ENCODE data around the gene TNNT3.

The TNNT3 gene

DNA sequence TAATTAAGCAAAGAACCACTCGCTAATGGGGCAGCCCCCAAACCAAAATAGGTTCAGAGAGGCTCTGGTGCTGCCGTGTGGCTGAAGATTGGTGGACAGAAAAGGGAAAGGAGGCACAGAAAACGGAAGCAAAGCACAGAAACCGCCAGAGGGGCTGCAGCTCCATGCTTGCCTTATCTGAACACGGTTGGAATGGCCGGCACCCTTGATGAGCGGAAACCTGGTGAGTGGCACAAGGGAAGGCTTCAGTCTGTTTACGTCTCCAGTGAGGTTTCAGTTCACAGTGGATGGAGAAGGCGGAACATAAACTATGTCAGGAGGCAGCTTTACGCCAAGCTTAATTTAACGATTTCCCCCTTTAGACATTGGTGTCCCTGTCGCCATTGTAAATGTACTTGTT is 22.6 kb upstream of the TNNT3 start:
- no peak for DNase-seq (ENCODE audit: low read depth)

DNA sequence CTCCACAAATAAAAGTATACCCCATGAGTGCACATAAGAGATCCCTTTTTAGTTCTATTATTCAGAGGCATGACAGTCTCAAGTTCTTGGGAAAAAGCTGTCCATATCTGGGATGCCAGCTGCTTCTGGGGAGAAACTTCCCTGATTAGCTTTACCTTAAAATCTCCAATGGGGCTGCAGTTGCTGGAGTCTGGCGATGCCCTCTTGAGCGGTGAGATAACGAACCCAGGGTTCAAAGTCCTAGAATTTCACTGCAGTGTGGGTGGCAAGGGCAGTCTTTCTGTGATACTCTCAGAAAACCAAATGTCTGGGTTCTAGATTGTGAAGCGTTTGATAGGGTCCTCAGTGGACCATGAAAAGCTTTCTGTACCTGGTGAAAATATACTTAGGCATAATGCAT is 20.4 kb upstream of the TNNT3 start:
- DNase-seq (ENCODE audit: low read depth): no peak

DNA sequence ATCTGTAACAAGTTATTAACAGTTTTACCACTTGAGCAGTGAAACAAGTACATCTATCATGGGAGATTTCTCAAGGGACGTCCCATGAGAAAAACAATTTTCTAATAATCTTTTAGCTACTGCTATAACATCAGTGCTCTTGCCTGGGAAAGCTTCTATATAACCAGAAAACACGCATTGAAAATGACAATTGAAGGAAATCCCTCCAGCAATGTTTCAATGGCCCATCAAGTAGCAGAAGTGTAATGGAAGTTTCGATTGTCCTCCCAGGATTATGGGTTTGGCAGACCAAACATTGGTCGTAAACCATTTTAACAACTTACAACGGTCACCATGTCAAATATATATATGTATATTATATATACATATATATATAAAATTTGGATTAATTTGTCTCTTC is 19.8 kb upstream of the TNNT3 start:
- no peak for DNase-seq (ENCODE audit: low read depth)

DNA sequence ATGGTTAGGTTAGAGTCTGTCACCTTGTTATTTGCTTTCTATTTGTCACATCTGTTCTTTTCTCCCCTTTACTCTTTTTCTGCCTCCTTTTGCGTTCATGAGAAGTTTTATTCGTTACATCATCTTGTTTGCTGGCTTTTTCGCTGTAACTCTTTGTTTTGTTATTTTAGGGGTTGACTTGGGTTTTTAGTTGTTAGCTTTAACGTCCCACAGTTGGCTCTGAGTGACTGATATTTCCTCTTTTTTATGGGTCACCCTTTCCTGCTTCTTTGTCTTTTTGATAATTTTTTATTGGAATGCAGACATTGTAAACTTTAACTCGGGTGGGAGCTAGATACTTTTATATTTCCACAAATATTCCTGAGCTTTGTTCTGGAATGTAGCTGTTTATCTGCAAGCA is 13.3 kb upstream of the TNNT3 start:
- DNase-seq (ENCODE audit: low read depth): no peak

DNA sequence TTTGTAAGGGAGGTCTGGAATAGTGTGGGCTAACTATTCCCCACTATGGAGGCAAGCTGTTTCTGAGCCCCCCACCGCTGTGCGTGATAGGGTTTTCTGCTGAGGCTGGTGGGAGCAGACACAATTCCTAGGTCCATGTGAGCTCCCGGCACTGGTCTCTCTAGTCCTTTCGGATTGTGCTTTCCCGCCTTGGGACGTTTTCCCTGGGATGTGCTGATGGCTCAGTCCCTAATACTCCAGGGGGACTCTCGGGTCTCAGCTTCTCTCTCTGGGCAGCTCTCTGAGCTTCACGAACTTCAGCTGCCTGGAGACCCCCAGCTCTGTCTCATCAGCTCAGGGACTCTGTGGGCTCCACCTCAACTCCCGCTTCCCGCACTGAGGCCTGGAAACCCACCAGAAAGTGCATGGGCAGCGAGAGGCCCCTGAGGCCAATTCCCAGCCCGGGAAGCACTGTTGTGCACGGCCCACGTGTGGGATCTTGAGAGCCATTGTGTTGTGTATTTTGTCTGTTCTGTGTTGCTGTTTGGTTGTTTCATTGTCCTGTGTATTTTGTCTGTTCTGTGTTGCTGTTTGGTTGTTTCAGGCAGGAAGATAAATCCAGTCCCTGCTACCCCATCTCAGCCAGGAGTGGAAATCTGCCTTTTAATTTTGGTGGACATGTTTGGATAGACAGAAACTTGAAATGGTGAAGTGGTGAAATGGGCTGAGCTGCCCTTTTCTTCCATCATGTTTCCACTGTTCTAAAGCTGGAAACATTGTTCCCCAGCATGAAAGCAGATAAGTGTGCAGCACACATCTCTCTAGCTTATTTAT is 12.7 kb upstream of the TNNT3 start:
- DNase-seq (ENCODE audit: low read depth): no peak

DNA sequence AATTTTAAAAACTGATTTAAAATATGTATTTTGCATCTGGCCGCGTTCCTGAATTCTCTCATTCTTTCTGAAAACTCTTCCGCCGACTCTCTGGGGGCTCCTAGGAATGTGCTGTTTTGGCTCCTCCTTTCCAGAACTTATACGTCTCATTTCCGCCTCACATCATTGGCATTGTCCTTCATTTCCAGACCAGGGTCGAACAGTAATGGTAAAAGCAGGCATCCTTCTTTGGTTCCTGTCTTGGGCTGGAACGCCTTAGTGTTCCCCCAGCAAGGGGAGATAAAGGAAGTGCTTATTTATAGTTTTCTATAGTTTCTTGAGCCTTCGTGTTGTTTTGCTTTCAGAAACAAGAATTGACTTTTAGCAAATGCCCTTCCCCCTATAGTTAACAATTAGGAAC is 10.9 kb upstream of the TNNT3 start:
- no peak for DNase-seq (ENCODE audit: low read depth)

DNA sequence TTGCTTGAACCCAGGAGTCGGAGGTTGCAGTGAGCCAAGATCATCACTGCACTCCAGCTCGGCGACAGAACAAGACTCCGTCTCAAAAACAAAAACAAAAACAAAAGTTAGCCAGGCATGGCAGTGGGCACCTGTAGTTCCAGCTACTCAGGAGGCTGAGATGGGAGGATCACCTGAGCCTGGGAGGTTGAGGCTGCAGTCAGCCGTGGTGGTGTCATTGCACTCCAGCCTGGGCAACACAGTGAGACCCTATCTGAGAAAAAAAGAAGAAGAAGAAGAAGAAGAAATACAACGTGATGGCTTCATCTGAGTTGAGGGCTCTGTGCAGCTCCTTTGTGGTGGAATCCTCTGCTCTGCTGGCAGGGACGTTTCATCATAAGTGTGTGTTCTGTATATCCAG is 10.0 kb upstream of the TNNT3 start:
- no peak for DNase-seq (ENCODE audit: low read depth)

DNA sequence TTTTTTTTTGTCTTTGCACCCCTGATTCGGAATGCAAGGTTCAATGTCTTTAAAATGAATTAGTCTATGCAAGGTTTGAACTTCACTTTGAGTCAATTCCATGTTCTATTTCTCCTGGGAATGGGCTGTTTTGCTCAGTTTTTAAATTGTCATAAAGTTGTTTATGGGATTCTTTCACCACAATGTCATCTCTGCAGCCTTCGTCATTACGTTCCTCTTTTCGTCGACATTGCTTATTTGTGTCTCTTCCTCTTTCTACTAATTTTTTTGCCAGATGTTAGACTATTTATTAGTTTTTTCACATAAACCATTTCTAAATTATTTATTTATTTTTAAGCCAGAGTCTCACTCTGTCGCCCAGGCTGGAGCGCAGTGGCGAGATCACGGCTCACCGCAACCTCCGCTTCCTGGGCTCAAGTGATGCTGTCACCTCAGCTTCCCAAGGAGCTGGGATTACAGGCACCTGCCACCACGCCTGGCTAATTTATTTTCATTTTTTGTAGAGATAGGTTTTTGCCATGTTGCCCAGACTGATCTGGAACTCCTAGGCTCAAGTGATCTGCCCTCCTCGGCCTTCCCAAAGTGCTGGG is 7.1 kb upstream of the TNNT3 start:
- no peak for DNase-seq (ENCODE audit: low read depth)

DNA sequence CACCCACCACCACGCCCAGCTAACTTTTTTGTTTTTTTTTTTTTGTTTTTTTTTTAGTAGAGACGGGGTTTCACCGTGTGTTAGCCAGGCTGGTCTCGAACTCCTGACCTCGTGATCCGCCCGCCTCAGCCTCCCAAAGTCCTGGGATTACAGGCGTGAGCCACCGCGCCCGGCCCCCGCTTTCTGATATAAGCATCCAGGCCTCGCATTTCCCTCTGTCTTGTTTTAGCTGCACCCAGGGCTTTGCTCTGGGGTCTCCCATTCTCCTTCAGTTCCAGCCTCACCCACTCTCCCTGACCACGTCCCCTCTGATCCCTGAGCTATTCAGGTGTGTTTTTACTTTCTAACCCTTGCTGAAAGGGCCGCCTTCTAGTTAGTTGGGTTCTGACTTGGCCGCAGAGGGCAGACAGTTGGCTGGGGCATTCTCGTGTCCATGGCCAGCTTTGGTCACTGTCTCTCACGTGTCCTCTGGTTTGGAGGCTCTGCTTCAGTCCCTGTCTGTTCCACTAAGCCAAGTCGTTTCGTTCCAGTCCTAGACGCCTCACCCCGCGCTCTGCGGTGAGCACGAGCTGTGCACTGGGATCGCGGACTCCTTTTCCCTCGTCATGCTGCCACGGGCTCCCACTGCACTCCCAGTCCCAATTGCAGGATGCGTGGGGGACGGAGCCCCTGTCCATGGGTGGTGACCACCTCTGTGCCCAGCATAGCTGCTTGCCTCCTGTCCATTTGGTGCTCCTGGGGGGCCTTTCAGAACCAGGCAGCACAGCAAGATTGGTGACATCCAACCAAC is 6.0 kb upstream of the TNNT3 start:
- DNase-seq (ENCODE audit: low read depth): no peak

DNA sequence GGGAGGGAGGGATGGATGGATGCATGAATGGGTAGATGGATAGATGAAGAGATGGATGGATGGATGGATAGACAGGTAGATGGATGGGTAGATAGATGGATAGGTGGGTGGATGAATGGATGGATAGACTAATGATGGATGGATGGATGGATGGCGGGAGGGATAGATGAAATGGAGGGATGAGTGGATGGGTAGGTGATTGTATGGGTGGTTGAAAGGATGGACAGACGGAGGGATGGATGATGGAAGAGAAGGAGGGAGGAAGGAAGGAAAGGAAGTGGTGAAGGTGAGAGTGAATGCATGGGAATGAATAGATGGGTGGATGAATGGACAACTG is 3.7 kb upstream of the TNNT3 start:
- no peak for DNase-seq (ENCODE audit: low read depth)

DNA sequence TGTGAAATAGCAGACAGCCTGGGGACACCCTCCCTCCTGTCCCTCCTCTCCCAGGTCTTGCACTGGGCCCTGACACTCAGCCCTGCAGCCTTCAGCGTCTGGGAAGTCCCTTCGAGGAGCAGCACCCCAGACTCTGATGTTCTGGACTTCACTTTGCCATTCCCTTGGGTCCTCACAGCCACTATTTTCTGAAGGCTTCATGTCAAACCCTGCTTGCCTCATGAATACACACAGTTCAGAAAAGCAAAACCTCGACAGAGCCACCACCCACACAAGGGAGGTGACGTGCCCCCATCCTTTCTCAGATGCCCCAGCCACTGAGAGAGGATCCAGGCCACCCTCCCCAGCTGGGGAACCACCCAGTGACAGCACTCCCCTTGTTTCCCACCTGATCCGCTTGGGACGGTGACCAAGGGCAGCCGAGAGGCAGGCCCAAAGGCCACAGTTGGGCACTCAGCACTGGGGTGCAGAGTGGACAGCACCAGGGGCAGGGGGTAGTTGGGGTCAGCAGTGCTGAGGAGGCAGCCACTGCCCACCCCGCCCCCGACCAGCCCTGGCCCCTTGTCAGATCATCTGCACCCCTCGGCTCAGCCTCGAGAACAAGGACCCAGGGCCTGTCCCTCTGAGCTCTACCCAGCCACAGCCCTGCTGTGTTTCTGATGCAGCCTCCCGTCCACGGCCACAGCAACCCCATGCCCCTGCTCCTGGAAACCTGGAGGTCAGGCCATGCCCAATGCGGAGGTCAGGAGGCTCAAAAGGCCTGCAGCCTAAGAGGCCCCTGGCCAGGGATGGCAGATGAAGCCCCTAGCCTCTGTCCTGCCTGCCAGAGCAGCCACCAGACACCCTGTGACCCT is 3.1 kb upstream of the TNNT3 start:
- no peak for DNase-seq (ENCODE audit: low read depth)

DNA sequence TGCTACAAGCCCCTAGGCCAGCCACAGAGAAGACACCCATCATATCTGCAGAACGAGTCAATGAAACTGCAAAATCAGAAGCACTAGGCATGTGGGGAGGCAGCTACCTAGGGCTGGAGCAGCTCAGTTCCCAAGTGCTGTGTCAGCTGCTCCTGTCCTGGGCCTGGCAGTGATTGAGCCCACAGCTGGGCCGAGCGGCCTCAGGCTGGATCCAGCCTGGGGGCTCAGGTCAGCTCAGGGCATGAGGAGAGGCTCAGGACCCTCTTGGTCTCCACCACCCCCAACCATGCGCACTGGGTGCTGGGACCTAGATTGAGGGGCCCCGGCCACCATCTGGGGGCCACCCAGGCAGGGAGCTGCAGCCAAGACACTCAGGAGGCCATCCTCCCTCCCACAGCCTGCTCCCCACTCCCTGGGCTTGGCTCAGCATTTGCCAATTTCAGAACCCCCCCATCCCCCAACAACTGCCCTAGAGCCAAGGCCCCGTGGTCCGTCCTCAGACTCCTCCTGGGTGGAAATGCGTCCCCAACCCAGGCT is 2.4 kb upstream of the TNNT3 start:
- DNase-seq (ENCODE audit: low read depth): no peak

DNA sequence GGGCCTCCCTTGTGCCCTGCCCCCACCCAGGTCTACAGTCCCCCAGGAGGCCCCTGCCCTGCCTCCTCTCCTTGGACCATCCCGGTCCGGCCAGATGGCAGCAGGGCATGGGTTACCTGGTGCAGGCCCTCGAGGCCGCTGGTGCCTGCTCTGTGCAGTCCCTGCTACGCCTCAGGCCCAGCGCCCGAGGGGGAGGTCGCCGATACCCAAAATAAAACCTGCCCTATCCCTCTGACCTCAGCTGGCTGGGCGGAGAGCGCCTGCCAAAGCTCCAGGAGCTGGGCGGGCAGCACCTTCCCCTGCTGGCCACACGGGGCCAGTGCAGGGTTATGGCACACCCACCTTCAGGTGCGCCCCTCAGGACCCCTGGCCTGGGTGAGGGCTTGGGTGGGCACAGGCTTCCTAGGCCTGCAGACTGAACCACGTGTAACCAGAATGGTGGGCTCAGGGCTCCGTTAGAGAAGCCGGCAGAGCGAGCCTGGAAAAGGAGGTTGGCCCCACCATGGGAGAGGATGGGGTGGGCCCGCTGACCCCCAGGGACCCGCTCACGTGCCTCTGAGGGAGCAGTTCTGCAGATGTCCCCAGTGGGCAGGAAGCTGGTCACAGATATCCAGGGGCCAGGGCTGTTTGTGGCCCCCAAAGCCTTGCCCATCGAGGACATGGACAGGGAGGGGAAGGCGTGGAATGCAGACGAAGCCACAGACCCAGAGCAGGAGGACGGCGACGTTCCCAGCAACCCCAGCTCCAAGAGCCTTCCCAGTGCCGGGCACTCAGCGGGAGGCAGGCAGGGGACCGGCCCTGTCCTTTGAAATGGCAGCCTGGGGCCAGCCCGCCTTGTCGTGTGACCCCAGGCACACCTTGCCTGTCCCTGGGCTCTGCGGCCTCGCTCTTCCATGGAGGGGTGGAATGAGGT is 1.7 kb upstream of the TNNT3 start:
- no peak for DNase-seq (ENCODE audit: low read depth)

DNA sequence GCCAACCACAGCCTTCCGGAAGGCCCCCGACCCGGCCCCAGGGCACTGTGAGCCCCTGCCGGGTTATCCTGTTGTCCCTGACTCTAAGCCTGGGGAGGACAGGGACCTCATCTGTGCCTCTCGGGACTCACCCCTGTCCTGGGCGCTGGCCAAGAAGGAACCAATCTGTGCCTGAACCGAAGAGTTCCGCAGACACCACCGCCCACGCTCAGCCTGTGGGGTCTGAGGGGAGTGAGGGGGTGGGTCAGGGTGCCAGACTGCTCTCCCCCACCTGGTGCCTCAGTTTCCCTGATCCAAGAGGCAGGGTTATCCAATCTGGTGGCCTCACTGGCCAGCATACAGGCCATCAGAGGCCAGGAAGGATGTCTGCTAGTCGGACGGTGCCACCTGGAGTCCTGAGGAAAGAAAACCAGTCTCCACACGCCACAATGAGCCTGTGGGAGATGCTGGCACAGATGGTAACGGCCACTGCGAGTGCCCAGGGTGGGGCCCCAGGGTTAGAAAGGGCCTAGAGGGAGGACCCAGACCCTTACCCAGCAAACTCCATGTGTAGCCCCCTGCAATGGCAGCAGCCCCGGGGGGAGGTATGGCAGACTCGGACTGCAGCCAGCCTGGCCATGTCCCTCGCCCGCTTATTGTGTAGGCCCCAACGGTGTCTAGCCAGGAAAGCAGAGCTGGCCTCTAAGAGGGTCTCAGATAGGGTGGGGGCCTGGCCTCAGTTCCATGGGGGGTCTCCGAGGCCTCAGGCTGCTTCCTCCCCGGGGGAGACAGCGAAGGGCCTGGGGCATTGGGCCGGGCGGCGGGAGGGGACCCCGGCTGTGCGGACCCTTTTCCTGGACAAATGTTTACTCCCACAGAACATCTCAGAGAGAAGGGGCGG is 827 bp upstream of the TNNT3 start:
- DNase-seq (ENCODE audit: low read depth): no peak

DNA sequence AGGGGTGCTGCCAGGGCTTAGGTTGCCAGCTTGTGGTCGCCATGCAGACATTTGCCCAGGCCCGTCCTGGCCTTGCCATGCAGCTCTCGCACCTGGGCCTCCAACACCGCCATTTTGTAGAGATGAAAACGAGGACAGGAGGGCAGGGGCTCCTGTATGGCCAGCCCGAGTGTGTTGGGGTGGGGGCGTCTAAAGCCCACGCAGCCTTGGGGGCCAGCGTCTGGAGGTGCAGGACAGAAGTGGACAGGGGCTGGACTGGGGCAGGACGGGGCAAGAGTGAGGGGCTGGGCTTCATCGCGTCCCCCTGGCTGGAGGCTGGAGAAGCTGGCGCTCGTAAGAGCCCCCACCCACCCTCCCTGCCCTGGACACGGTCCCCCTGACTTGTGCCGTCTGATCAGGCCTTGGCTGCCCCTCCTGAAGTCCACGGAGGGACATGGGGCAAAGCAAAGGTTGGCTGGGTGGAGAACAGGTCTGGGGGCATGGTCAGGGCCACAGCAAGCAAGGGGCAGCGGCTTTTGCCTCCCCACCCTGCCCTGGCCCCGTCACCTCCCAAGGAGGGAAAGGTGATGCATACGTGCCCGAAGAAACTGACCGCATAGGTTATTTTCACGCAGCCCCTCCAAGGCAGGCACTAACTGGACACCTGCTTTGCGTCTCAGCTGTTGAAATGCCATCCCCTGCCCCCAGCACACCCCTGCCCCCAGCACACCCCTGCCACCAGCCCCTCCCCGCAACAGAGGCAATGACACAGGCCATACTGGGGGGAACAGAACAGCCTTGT is 815 bp downstream of the TNNT3 start:
- no peak for DNase-seq (ENCODE audit: low read depth)

DNA sequence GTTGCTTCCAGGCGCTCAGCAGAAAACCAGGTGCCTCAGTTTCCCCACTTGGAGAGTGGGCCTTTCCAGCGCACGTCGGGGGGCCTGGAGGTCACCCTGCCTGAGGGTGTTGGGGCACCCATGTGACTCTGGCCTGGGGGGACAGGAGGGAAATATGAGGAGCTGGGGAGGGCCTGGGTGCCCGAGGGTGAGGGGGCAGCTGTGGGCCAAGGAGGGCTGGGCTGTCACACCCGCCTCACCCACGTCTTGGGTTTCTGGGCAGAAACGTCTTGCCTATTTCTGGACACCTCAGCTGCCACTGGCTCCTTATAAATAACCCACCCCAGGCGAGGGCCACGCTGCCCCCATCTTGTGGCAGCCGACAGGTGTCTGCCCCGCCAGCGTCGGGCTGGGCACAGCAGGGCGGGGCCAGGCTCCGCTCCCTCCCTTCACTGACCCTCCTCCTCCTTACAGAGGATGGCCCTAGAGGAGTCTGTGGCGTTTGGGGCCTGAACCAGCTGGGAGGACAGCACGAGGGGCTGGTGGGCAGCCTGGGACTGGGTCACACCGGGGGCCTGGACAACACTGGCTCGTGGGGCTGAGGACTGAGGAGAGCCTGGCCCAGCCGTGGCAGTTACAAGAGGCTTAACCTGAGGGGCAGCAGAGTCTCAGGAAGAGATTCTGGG is 1.5 kb downstream of the TNNT3 start:
- no peak for DNase-seq (ENCODE audit: low read depth)

DNA sequence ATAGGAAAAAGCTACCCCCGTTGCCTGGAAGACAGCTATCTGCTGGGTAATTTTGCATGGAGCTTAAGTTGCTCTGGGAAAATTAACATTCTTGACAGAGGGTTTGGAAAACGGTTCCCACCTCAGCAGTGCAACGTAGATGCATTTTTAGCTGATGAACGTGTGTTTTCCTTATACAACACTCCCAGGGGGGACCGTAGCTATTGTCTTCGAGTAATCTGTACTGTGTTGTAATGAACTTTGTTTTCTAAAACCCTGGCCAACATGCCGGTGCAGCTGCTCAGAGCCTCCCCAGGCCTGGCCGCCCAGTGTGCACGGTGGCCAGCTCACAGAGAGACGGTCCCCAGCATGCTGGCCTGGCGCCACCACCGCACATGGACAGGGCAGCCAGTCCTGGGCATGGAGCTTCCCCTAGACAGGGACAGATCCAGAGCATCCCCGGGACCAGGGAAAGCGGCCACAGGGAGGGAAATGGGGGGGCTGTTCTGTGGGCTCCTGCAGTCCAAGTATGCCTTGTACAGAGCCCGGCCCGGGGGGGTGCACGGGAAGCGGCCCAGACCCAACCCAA is 2.2 kb downstream of the TNNT3 start:
- no peak for DNase-seq (ENCODE audit: low read depth)

DNA sequence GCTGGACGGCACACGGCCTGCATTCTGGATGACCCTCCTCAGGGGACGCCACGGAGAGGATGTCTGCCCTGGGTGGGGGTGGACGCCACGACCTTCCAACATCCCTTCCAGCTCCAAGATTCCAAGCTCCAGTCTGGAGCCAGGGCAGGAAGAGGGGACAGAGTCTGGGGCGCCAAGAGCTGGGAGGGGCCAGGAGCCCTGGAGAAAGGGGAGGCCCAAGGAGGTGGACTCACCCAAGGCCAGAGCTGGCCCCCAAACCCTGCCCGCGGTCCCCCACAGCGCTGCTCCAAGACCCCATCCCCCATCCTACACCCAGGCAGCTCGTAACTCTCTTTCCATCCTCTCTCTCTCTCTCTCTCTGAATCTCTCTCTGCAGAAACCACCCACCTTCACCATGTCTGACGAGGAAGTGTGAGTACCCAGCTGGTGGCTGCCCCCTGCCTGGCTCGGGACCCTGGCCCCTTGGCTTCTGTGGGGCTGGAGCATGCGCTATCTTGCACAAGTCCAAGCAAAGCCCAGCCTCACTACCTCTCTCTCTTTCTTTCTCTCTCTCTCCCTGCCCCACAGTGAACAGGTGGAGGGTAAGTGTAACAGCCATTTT is 3.1 kb downstream of the TNNT3 start:
- no peak for DNase-seq (ENCODE audit: low read depth)

Data from activated gamma-delta T cell treated with anti-CD3 and anti-CD28 coated beads, Interleukin-2, amount 50 U/mL, for 16 hours (primary cell).